GM12878 (cell line): ENCODE measurements around the gene IL22RA2. TPM values are rescaled to one million over a fixed set of nuclear protein-coding genes. Genes with fewer than 3 reads are reported as not detected.

Experiments used
- CBFB ChIP-seq: IDR thresholded peaks from 2 replicates; pipeline ENCODE4 v1.6.1; 2016; ENCODE audit warnings: antibody characterized with exemption, low read depth
- EP300 ChIP-seq, 2 experiments: fragments of 150-350 bp in 1 of 2; IDR thresholded peaks; 2 replicates each; pipeline ENCODE4 v1.6.1; 2011 to 2012; ENCODE audit warnings: low read depth in 2 of 2, low read length in 2 of 2, borderline replicate concordance in 1 of 2, improper control_type of control experiment in 1 of 2, inconsistent platforms in 1 of 2; ENCODE audit not compliant: control insufficient read depth in 1 of 2
- GABPA ChIP-seq: IDR thresholded peaks from 2 replicates; pipeline ENCODE4 v1.6.1; 2014; ENCODE audit warnings: antibody characterized with exemption, low read depth, mild to moderate bottlenecking, inconsistent platforms
- IKZF1 ChIP-seq: fragments of 450-650 bp; conservative IDR thresholded peaks from 2 replicates; pipeline ENCODE4 v1.6.1; 2017; ENCODE audit warnings: antibody characterized with exemption, mild to moderate bottlenecking
- IRF4 ChIP-seq: IDR thresholded peaks from 2 replicates; pipeline ENCODE4 v1.6.1; 2011; ENCODE audit warnings: low read depth, low read length
- NBN ChIP-seq: fragments of 450-650 bp; IDR thresholded peaks from 2 replicates; pipeline ENCODE4 v1.6.1; 2016
- NFYA ChIP-seq: IDR thresholded peaks from 2 replicates; pipeline ENCODE4 v1.6.1; 2011; ENCODE audit warnings: low read depth, mild to moderate bottlenecking, low read length, improper control_type of control experiment, borderline replicate concordance
- PAX5 ChIP-seq: IDR thresholded peaks from 2 replicates; pipeline ENCODE4 v1.6.1; 2011; ENCODE audit warnings: low read depth, low read length, borderline replicate concordance
- RAD51 ChIP-seq: fragments of 450-650 bp; IDR thresholded peaks from 2 replicates; pipeline ENCODE4 v1.6.1; 2016; ENCODE audit warnings: moderate library complexity, mild to moderate bottlenecking, inconsistent platforms
- RBBP5 ChIP-seq: fragments of 200-600 bp; sonication (generic); conservative IDR thresholded peaks from 2 replicates; pipeline ENCODE4 v1.6.1; 2016
- SP1 ChIP-seq: IDR thresholded peaks from one replicate; pipeline ENCODE4 v1.6.1; 2011; ENCODE audit warnings: low read depth, low read length
- SREBF1 ChIP-seq: IDR thresholded peaks from 2 replicates; pipeline ENCODE4 v1.6.1; 2012; ENCODE audit warnings: mild to moderate bottlenecking, low read length
- SREBF2 ChIP-seq: IDR thresholded peaks from 2 replicates; pipeline ENCODE4 v1.6.1; 2012; ENCODE audit warnings: mild to moderate bottlenecking, low read length
- SRF ChIP-seq, 2 experiments: IDR thresholded peaks; 2 replicates each; pipeline ENCODE4 v1.6.1; 2011; ENCODE audit warnings: low read depth in 2 of 2, low read length in 2 of 2, mild to moderate bottlenecking in 1 of 2, moderate library complexity in 1 of 2
- ZBED1 ChIP-seq: IDR thresholded peaks from 2 replicates; pipeline ENCODE4 v1.6.1; 2016; ENCODE audit warnings: borderline replicate concordance
- ZNF207 ChIP-seq: fragments of 450-650 bp; IDR thresholded peaks from 2 replicates; pipeline ENCODE4 v1.6.1; 2014; ENCODE audit warnings: antibody characterized with exemption, mild to moderate bottlenecking, borderline replicate concordance
- ZNF274 ChIP-seq: IDR thresholded peaks from one replicate; pipeline ENCODE4 v1.8.0; 2011; ENCODE audit not compliant: insufficient read length, insufficient read depth
- polyA plus RNA-seq, 11 experiments: library from polyadenylated mRNA; depleted of rRNA in 4 of 11; unstranded in 6 of 11; stranded (reverse) in 5 of 11; fragments of >200 nt; fragmentation: Nextera tagmentation in 4 of 11; fragmentation: Illumina TruSeq in 1 of 11; extraction: Ambion mirVana in 4 of 11; extraction: Trizol in 1 of 11; gene quantifications; 1 replicate in 1 of 11; 2 replicates in 10 of 11; pipeline versions ENCODE4 v1.2.1 to v1.2.3, GENCODE V29; 2011 to 2016; ENCODE audit warnings: inconsistent platforms in 2 of 11, missing spikeins in 2 of 11, low read depth in 1 of 11
- total RNA-seq, 4 experiments: library from RNA; depleted of rRNA in 3 of 4; stranded (reverse); fragments of >200 nt in 3 of 4; fragmentation: Illumina TruSeq in 1 of 4; extraction: Trizol in 1 of 4; gene quantifications; 2 replicates each; pipeline versions ENCODE4 v1.2.1 to v1.2.3, GENCODE V29; 2013 to 2021
- TF ChIP-seq, protein P1 (sequence below): fragments of 150-350 bp; IDR thresholded peaks from 2 replicates; pipeline ENCODE4 v1.6.1; 2014; ENCODE audit warnings: mild to moderate bottlenecking, low read depth, low read length
- TF ChIP-seq, protein P2 (sequence below): fragments of 450-650 bp; IDR thresholded peaks from 2 replicates; pipeline ENCODE4 v1.6.1; 2017; ENCODE audit warnings: mild to moderate bottlenecking
- TF ChIP-seq, protein P3 (sequence below): fragments of 450-650 bp; IDR thresholded peaks from 2 replicates; pipeline ENCODE4 v1.6.1; 2017; ENCODE audit warnings: low read depth, mild to moderate bottlenecking, moderate library complexity
- TF ChIP-seq, protein P4 (sequence below): fragments of 450-650 bp; IDR thresholded peaks from 2 replicates; pipeline ENCODE4 v1.6.1; 2018; ENCODE audit warnings: borderline replicate concordance, mild to moderate bottlenecking; ENCODE audit not compliant: partially characterized antibody

Gene IL22RA2
- total and polyA plus RNA-seq, 10 of the 15 experiments (the other 5 are each of a cell fraction or from before 2014, with no cell fraction given) = 0.05 to 0.22 (median 0.09) TPM; not detected in 3

DNA sequence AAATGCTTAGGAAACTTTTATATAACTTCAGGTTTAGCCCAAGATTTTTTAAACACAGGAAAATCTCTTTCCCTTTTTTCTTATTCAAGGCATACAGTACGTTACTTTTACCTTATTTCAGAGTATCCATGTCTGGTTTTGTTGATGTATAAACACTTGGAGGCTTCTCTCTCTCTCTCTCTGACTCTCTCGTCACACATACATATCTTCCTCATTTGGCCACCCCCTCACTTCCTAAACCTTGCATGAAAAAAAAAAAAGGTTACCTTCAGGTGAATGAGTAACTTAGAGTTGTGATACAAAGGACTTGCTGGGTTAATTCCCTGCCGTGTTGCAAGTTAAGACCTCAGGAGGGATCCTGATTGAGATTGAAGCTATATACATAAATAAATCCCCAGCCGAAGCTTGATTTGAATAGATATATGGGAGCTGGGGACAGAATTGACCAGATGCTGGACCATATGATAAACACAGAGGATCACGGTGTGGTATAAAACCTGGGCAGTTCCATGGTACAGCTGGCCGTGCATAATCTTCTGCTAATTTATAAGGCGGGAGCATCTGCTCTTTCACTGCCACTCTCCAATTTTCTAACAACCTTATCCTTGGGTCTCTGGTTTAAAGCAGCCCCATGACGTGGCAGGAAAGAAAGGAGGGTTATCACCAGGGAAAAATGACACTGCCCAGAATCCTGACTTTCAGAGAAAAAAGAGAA is 73.6 kb downstream of the IL22RA2 start (continued):
- TF ChIP-seq, protein P1, sequence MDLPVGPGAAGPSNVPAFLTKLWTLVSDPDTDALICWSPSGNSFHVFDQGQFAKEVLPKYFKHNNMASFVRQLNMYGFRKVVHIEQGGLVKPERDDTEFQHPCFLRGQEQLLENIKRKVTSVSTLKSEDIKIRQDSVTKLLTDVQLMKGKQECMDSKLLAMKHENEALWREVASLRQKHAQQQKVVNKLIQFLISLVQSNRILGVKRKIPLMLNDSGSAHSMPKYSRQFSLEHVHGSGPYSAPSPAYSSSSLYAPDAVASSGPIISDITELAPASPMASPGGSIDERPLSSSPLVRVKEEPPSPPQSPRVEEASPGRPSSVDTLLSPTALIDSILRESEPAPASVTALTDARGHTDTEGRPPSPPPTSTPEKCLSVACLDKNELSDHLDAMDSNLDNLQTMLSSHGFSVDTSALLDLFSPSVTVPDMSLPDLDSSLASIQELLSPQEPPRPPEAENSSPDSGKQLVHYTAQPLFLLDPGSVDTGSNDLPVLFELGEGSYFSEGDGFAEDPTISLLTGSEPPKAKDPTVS = no peak
- TF ChIP-seq SREBF2 (no peak), RBBP5 (no peak), SRF (IDR thresholded peaks at IDR 0.05; ENCODE audit: low read depth in 2 of 2, low read length in 2 of 2) (0 out of 4 replicates have a peak, but pooled peaks of 1 of the 2 experiments have one; percentile 39), ZNF207 (no peak), PAX5 (no peak), ZNF274 (no peak), IKZF1 (peak; percentile 63), RAD51 (no peak), SREBF1 (no peak), ZBED1 (no peak; the same call in 1 of the 2 replicates), CBFB (no peak), EP300 (IDR thresholded peaks at IDR 0.05; ENCODE audit: borderline replicate concordance in 1 of 2, control insufficient read depth in 1 of 2, low read depth in 2 of 2, low read length in 2 of 2) (peak; percentile 74 to 76; a peak in 3 of 4 replicates), IRF4 (no peak), SP1 (no peak), NBN (peak; percentile 82), GABPA (0 out of 2 replicates have a peak, but pooled peaks have one; percentile 7), NFYA (no peak)
- TF ChIP-seq, protein P2, sequence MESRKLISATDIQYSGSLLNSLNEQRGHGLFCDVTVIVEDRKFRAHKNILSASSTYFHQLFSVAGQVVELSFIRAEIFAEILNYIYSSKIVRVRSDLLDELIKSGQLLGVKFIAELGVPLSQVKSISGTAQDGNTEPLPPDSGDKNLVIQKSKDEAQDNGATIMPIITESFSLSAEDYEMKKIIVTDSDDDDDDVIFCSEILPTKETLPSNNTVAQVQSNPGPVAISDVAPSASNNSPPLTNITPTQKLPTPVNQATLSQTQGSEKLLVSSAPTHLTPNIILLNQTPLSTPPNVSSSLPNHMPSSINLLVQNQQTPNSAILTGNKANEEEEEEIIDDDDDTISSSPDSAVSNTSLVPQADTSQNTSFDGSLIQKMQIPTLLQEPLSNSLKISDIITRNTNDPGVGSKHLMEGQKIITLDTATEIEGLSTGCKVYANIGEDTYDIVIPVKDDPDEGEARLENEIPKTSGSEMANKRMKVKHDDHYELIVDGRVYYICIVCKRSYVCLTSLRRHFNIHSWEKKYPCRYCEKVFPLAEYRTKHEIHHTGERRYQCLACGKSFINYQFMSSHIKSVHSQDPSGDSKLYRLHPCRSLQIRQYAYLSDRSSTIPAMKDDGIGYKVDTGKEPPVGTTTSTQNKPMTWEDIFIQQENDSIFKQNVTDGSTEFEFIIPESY = no peak
- TF ChIP-seq, protein P3, sequence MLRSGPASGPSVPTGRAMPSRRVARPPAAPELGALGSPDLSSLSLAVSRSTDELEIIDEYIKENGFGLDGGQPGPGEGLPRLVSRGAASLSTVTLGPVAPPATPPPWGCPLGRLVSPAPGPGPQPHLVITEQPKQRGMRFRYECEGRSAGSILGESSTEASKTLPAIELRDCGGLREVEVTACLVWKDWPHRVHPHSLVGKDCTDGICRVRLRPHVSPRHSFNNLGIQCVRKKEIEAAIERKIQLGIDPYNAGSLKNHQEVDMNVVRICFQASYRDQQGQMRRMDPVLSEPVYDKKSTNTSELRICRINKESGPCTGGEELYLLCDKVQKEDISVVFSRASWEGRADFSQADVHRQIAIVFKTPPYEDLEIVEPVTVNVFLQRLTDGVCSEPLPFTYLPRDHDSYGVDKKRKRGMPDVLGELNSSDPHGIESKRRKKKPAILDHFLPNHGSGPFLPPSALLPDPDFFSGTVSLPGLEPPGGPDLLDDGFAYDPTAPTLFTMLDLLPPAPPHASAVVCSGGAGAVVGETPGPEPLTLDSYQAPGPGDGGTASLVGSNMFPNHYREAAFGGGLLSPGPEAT = peak; percentile 78
- TF ChIP-seq, protein P4, sequence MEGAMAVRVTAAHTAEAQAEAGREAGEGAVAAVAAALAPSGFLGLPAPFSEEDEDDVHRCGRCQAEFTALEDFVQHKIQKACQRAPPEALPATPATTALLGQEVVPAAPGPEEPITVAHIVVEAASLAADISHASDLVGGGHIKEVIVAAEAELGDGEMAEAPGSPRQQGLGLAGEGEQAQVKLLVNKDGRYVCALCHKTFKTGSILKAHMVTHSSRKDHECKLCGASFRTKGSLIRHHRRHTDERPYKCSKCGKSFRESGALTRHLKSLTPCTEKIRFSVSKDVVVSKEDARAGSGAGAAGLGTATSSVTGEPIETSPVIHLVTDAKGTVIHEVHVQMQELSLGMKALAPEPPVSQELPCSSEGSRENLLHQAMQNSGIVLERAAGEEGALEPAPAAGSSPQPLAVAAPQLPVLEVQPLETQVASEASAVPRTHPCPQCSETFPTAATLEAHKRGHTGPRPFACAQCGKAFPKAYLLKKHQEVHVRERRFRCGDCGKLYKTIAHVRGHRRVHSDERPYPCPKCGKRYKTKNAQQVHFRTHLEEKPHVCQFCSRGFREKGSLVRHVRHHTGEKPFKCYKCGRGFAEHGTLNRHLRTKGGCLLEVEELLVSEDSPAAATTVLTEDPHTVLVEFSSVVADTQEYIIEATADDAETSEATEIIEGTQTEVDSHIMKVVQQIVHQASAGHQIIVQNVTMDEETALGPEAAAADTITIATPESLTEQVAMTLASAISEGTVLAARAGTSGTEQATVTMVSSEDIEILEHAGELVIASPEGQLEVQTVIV = no peak
